ENCODE data around the gene MDH2. TPM values are rescaled to one million over a fixed set of nuclear protein-coding genes. Genes with fewer than 3 reads are reported as not detected.

MDH2 gene
- total and polyA plus RNA-seq, 2 of the 8 experiments (the other 6 are each of a cell fraction or from before 2014, with no cell fraction given), result 203 to 254 TPM

DNA sequence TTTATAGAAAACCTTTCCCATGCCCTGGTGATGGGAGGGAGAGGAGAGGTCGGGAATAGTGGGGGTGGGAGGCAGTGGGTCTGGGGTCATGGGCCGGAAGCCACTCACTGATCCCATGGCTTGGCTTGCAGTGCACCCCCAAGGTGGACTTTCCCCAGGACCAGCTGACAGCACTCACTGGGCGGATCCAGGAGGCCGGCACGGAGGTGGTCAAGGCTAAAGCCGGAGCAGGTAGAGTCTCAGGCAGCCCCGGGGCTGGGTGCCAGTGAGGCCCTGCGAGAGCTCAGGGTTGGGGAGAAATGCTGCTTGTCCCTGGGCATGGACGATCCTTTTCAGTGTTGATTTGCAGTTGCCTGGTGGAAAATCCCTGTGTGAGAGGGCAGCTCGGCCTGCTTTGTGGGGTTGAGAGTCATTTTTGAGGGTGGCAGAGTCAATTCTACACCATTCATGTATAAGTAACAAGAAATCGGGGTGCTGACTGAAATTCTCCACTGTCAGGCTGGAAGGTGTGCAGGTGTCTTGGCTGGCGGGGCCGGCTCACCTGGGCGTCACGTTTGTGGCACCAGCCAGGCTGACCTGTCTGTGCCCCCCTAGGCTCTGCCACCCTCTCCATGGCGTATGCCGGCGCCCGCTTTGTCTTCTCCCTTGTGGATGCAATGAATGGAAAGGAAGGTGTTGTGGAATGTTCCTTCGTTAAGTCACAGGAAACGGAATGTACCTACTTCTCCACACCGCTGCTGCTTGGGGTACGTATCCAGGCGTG is 16.5 kb downstream of the MDH2 start:
- Histone ChIP-seq H4K5ac (ENCODE audit: insufficient read length, low read depth, low read length) (no peak overlapping the region), H3K4me3 (ENCODE audit: extremely low read depth in 1 of 4, insufficient read depth in 2 of 4, low read depth in 3 of 4, low read length in 4 of 4) (no peak overlapping the region), H3K4me2 (ENCODE audit: insufficient read depth in 1 of 2, low read depth in 2 of 2, low read length in 2 of 2) (no peak overlapping the region), H4K20me1 (replicated peaks in 1 of 2; ENCODE audit: control insufficient read depth in 1 of 2, insufficient read depth in 2 of 2, low read length in 2 of 2) (peaks cover 0 to 9% of the 10 kb centered on the region in 2 experiments), H2BK15ac (ENCODE audit: low read length) (no peak overlapping the region), H2BK5ac (ENCODE audit: low read depth, low read length) (no peak overlapping the region), H3K27ac (ENCODE audit: low read depth, low read length) (no peak overlapping the region), H2BK20ac (ENCODE audit: low read length) (no peak overlapping the region), H3K27me3 (replicated peaks in 1 of 4; ENCODE audit: control insufficient read depth in 3 of 4, extremely low read depth in 1 of 4, insufficient read depth in 3 of 4, low read length in 3 of 4) (no peaks in the 10 kb centered on the region), H3K9me3 (ENCODE audit: insufficient read depth in 2 of 2, low read depth in 1 of 2, low read length in 1 of 2) (no peaks in the 10 kb centered on the region), H3K56ac (replicated peaks; ENCODE audit: insufficient read length, low read depth, low read length) (no peak overlapping the region), H3K9ac (replicated peaks in 1 of 4; ENCODE audit: extremely low read depth in 1 of 4, low read depth in 3 of 4, low read length in 3 of 4) (no peak overlapping the region), H3K18ac (ENCODE audit: extremely low read depth, low read length) (no peak overlapping the region), H3K23ac (ENCODE audit: insufficient read length) (no peak overlapping the region), H3K79me2 (ENCODE audit: control insufficient read depth in 1 of 2, insufficient read depth in 2 of 2, low read length in 2 of 2) (no peaks in the 10 kb centered on the region), H3K14ac (ENCODE audit: insufficient read length) (no peak overlapping the region), H3K23me2 (ENCODE audit: low read depth, low read length) (no peaks in the 10 kb centered on the region), H2BK12ac (ENCODE audit: low read depth, low read length) (no peak overlapping the region), H4K8ac (ENCODE audit: extremely low read depth, insufficient read depth, low read length) (no peak overlapping the region), H2BK120ac (replicated peaks; ENCODE audit: low read depth, low read length) (no peak overlapping the region), H2AFZ (ENCODE audit: low read length) (no peak overlapping the region), H3K4ac (replicated peaks; ENCODE audit: insufficient read length, low read depth, low read length) (no peak overlapping the region), H2AK5ac (ENCODE audit: low read depth, low read length) (no peak overlapping the region), H3K36me3 (ENCODE audit: control insufficient read depth in 2 of 4, insufficient read depth in 4 of 4, low read length in 3 of 4) (peaks cover 35 to 70% (median 65%) of the 10 kb centered on the region in 4 experiments), H3K79me1 (ENCODE audit: low read depth, low read length) (no peaks in the 10 kb centered on the region), H3K4me1 (replicated peaks in 1 of 4; ENCODE audit: control insufficient read depth in 3 of 4, insufficient read depth in 4 of 4, low read length in 3 of 4) (no peaks in the 10 kb centered on the region; a peak in 1 of 7 replicates), H4K91ac (replicated peaks; ENCODE audit: insufficient read length, low read length) (no peak overlapping the region)
- WGBS, 2 experiments (ENCODE audit: extremely low coverage in 1 of 2, insufficient coverage in 1 of 2, insufficient read length in 1 of 2, insufficient replicate concordance in 2 of 2, low coverage in 1 of 2, low lambda C conversion rate in 2 of 2, missing lambda C conversion rate in 1 of 2), result 89% methylated on average over 22 of the region's 24 CpGs; no CpG with 5 or more reads in 1 of the 2 experiments
- no peak for TF ChIP-seq EZH2 (IDR thresholded peaks at IDR 0.05; ENCODE audit: low read depth, low read length, severe bottlenecking)
- no peak for TF ChIP-seq GTF2F1 (IDR thresholded peaks at IDR 0.05; ENCODE audit: borderline replicate concordance, low read depth, low read length)
- TF ChIP-seq CREB1 (IDR thresholded peaks at IDR 0.05), result no peak
- DNase-seq (ENCODE audit: low read depth in 1 of 2, low spot score in 2 of 2) (no peak), FAIRE-seq (no peak)
- ChIA-PET POLR2A (ENCODE audit: partially characterized antibody) (interaction anchor here (10.6 kb wide), 1 partner anchor 10 kb away, joined by 127 read pairs; the partner anchor contains the start of genes MDH2 and STYXL1), CTCF (ENCODE audit: partially characterized antibody) (interaction anchor here (0.9 kb wide), 1 partner anchor 249 kb away, joined by 3 read pairs; no protein-coding TSS in a partner anchor)
